ENCODE measurements around the gene LAG3.

GRCh38 chr12:6821591-6822425 lies 49.5 kb downstream of the LAG3 start, which contains the start of gene GPR162:
- TF ChIP-seq E2F4 (CRISPR knock-in tag; IDR thresholded peaks at IDR 0.05; ENCODE audit: borderline replicate concordance, low read depth) (no peak), AR (CRISPR knock-in tag; IDR thresholded peaks at IDR 0.05) (no peak), CTCF (IDR thresholded peaks at IDR 0.05) (no peak), MAX (CRISPR knock-in tag; IDR thresholded peaks at IDR 0.05) (no peak)
